Calu3 (cell line): ENCODE results near the gene SIAH2. TPM values are rescaled to one million over a fixed set of nuclear protein-coding genes. Genes with fewer than 3 reads are reported as not detected.

Experiments
- BruUV-seq: library from RNA; stranded (reverse); fragments of 400-500 nt; replicated peaks from 2 replicates; lab custom pipeline; 2021; lab: Mats Ljungman, UMichigan
- CTCF ChIA-PET: fragments of 300-600 bp; sonication (Branson Sonifier 250); formaldehyde crosslinking; loops from one replicate; lab custom pipeline; 2022; ENCODE audit warnings: antibody characterized with exemption; lab: Charles Lee
- DNase-seq: peaks from one replicate; pipeline ENCODE4 v3.0.0; 2022
- H3K27ac Mint-ChIP-seq: one replicate; pipeline ENCODE4 v1.8.0; 2022; ENCODE audit warnings: mixed read lengths; ENCODE audit not compliant: unreplicated experiment
- H3K27me3 Mint-ChIP-seq: one replicate; pipeline ENCODE4 v1.8.0; 2022; ENCODE audit warnings: mixed read lengths; ENCODE audit not compliant: unreplicated experiment
- H3K36me3 Mint-ChIP-seq: one replicate; pipeline ENCODE4 v1.8.0; 2022; ENCODE audit warnings: mild to moderate bottlenecking, moderate library complexity, mixed read lengths; ENCODE audit not compliant: insufficient read depth, unreplicated experiment
- H3K4me1 Mint-ChIP-seq: one replicate; pipeline ENCODE4 v1.8.0; 2022; ENCODE audit warnings: mild to moderate bottlenecking, low read depth, mixed read lengths; ENCODE audit not compliant: unreplicated experiment
- H3K4me3 Mint-ChIP-seq: one replicate; pipeline ENCODE4 v1.8.0; 2022; ENCODE audit warnings: mild to moderate bottlenecking, low read depth, moderate library complexity, mixed read lengths; ENCODE audit not compliant: unreplicated experiment
- H3K9me3 Mint-ChIP-seq: one replicate; pipeline ENCODE4 v1.8.0; 2022; ENCODE audit warnings: low read depth, mixed read lengths; ENCODE audit not compliant: unreplicated experiment
- CTCF ChIP-seq: fragments of 200-600 bp; IDR thresholded peaks from one replicate; pipeline ENCODE4 v1.8.0; 2022; ENCODE audit warnings: antibody characterized with exemption; ENCODE audit not compliant: unreplicated experiment
- intact Hi-C: fragments of 100-400 bp; cut with micrococcal nuclease; formaldehyde crosslinking; loops from one replicate; pipeline ENCODE4 v1.10.0; 2022; ENCODE audit not compliant: unreplicated experiment
- total RNA-seq: library from RNA; stranded (reverse); gene quantifications from 2 replicates; pipeline ENCODE4 v1.2.3, GENCODE V29; 2022

Gene SIAH2
- total RNA-seq, 1 experiment from 2014 or later: 33.6 TPM

- Mint-ChIP-seq H3K36me3 (peaks cover 40% of the 10 kb centered on the region), H3K27me3 (no peaks in the 10 kb centered on the region), H3K27ac (peak overlapping the region; percentile 97), H3K4me1 (peaks cover 44% of the 10 kb centered on the region), H3K4me3 (peak overlapping the region; percentile 88), H3K9me3 (no peaks in the 10 kb centered on the region)
- CTCF ChIA-PET: interaction anchor here (0.7 to 2.4 kb wide), 11 partner anchors 11 to 356 kb away, joined by 3 to 12 read pairs (median 4); partner anchors contain the start of genes ERICH6 and TSC22D2
- intact Hi-C loops: loop anchor here (2.0 to 5.0 kb wide), 3 partner anchors 43 to 217 kb away; partner anchors contain the start of genes EIF2A, SELENOT and SERP1
- DNase-seq: peak; percentile 83
- BruUV-seq: TSS peak; percentile 88
- TF ChIP-seq CTCF: peak; percentile 68
Observed at GRCh38 chr3:150763841-150764483, 993 bp upstream of the SIAH2 start.

- no TSS peak for BruUV-seq
- intact Hi-C loops: loop anchor here (2.0 to 5.0 kb wide), 3 partner anchors 42 to 215 kb away; partner anchors contain the start of genes EIF2A, SELENOT and SERP1
- DNase-seq: no peak
- H3K4me3 Mint-ChIP-seq: peak overlapping the region; percentile 88
- no peaks in the 10 kb centered on the region for H3K27me3 Mint-ChIP-seq
- H3K4me1 Mint-ChIP-seq: peaks cover 52% of the 10 kb centered on the region
- CTCF ChIA-PET: interaction anchor here (0.6 to 2.9 kb wide), 10 partner anchors 11 to 123 kb away, joined by 3 to 12 read pairs (median 4); partner anchors contain the start of gene ERICH6
- no peaks in the 10 kb centered on the region for H3K9me3 Mint-ChIP-seq
- H3K36me3 Mint-ChIP-seq: peaks cover 46% of the 10 kb centered on the region
- TF ChIP-seq CTCF: no peak
- H3K27ac Mint-ChIP-seq: peak overlapping the region; percentile 96
Observed at GRCh38 chr3:150762662-150763121, 277 bp downstream of the SIAH2 start.

- Mint-ChIP-seq H3K9me3 (no peaks in the 10 kb centered on the region), H3K27ac (peak overlapping the region; percentile 96), H3K27me3 (no peaks in the 10 kb centered on the region), H3K4me3 (peak overlapping the region; percentile 88), H3K4me1 (peaks cover 59% of the 10 kb centered on the region), H3K36me3 (peaks cover 52% of the 10 kb centered on the region)
- no peak for TF ChIP-seq CTCF
- intact Hi-C loops: loop anchor here (2.0 to 5.0 kb wide), 3 partner anchors 41 to 215 kb away; partner anchors contain the start of genes EIF2A, SELENOT and SERP1
- CTCF ChIA-PET: interaction anchor here (0.7 to 2.9 kb wide), 7 partner anchors 10 to 38 kb away, joined by 3 to 11 read pairs (median 4); no protein-coding TSS in a partner anchor
- no TSS peak for BruUV-seq
- DNase-seq: peak; percentile 67
Observed at GRCh38 chr3:150761831-150762661, 923 bp downstream of the SIAH2 start.
